Spinal cord (tissue), 10 donors: ENCODE measurements around the gene ZBP1. TPM values are rescaled to one million over a fixed set of nuclear protein-coding genes. Genes with fewer than 3 reads are reported as not detected.
A peak's percentile ranks its signal among the peaks of the same experiment; 100 is the strongest.

Experiments
- DNase-seq, 6 donors: peaks; one replicate each; pipeline versions ENCODE4 v3.0.0 to v3.0.0-alpha.2; 2013 to 2015; ENCODE audit warnings: low spot score in 6 of 6, low read depth in 4 of 6
- H3K27ac ChIP-seq: one replicate; pipeline ENCODE4 v1.5.1; 2013; ENCODE audit warnings: low read depth, low read length, control low read depth
- H3K27me3 ChIP-seq: one replicate; pipeline ENCODE4 v1.6.1; 2013; ENCODE audit warnings: low read length; ENCODE audit not compliant: control insufficient read depth, insufficient read depth
- H3K36me3 ChIP-seq: one replicate; pipeline ENCODE4 v1.6.1; 2013; ENCODE audit warnings: low read length; ENCODE audit not compliant: control insufficient read depth, insufficient read depth
- H3K4me1 ChIP-seq: one replicate; pipeline ENCODE4 v1.6.1; 2013; ENCODE audit warnings: low read length; ENCODE audit not compliant: control insufficient read depth, insufficient read depth
- H3K4me3 ChIP-seq: one replicate; pipeline ENCODE4 v1.5.1; 2013; ENCODE audit warnings: low read depth, low read length, control low read depth
- H3K9me3 ChIP-seq: one replicate; pipeline ENCODE4 v1.6.1; 2013; ENCODE audit warnings: low read length; ENCODE audit not compliant: control insufficient read depth, insufficient read depth
- WGBS: methylation state at CpG from one replicate; pipeline ENCODE4 v1.1.5; 2013; ENCODE audit warnings: missing lambda C conversion rate; ENCODE audit not compliant: insufficient coverage; 5-methylcytosine and 5-hydroxymethylcytosine counted together
- polyA plus RNA-seq, 2 donors: library from polyadenylated mRNA; unstranded; fragments of 120-200 nt; gene quantifications; one replicate each; pipeline ENCODE4 v1.2.1, GENCODE V29; 2013; ENCODE audit not compliant: insufficient read length in 2 of 2
- total RNA-seq, 2 donors: library from RNA; depleted of rRNA in 1 of 2; stranded (reverse); fragments of 120-200 nt in 1 of 2; fragments of >200 nt in 1 of 2; gene quantifications; one replicate each; pipeline versions ENCODE4 v1.2.3 to v1.2.4, GENCODE V29; 2013 to 2014
- donor health status: healthy.

ZBP1 gene
- total and polyA plus RNA-seq, 4 donors = 0.06 to 0.20 (median 0.14) TPM; not detected in 1

GRCh38 chr20:57652606-57653545 is 32.6 kb upstream of the ZBP1 start:
- peak in 1 of 6 donors; percentile 0 for DNase-seq
- no peak overlapping the region for H3K4me3 ChIP-seq
- no peak overlapping the region for H3K27ac ChIP-seq
- WGBS = 83% methylated on average over 28 of the region's 28 CpGs
- H3K4me1 ChIP-seq = peaks cover 29% of the 10 kb centered on the region
- no peaks in the 10 kb centered on the region for H3K9me3 ChIP-seq
- H3K36me3 ChIP-seq = peaks cover 68% of the 10 kb centered on the region
- no peaks in the 10 kb centered on the region for H3K27me3 ChIP-seq

- DNase-seq = peak in 1 of 6 donors; percentile 0
- Histone ChIP-seq H3K4me1 (peaks cover 25% of the 10 kb centered on the region), H3K27ac (no peak overlapping the region), H3K9me3 (no peaks in the 10 kb centered on the region), H3K36me3 (peaks cover 60% of the 10 kb centered on the region), H3K27me3 (no peaks in the 10 kb centered on the region), H3K4me3 (no peak overlapping the region)
- 93% methylated on average over 41 of the region's 50 CpGs for WGBS
Measured at GRCh38 chr20:57651881-57652605, 31.8 kb upstream of the ZBP1 start.

GRCh38 chr20:57650756-57651483 is 30.7 kb upstream of the ZBP1 start:
- Histone ChIP-seq H3K4me3 (no peak overlapping the region), H3K27me3 (no peaks in the 10 kb centered on the region), H3K27ac (no peak overlapping the region), H3K36me3 (peaks cover 49% of the 10 kb centered on the region), H3K4me1 (peaks cover 19% of the 10 kb centered on the region), H3K9me3 (no peaks in the 10 kb centered on the region)
- no peak for DNase-seq
- WGBS = 85% methylated on average over 19 of the region's 23 CpGs

- DNase-seq = peak in 1 of 6 donors; percentile 0
- H3K9me3 ChIP-seq = no peaks in the 10 kb centered on the region
- no peak overlapping the region for H3K4me3 ChIP-seq
- no peaks in the 10 kb centered on the region for H3K27me3 ChIP-seq
- H3K27ac ChIP-seq = no peak overlapping the region
- peaks cover 19% of the 10 kb centered on the region for H3K4me1 ChIP-seq
- WGBS = 60% methylated on average over 1 of the region's 9 CpGs
- peaks cover 43% of the 10 kb centered on the region for H3K36me3 ChIP-seq
Measured at GRCh38 chr20:57650266-57650665, 30.0 kb upstream of the ZBP1 start.

- peaks cover 37% of the 10 kb centered on the region for H3K36me3 ChIP-seq
- no peak overlapping the region for H3K27ac ChIP-seq
- peaks cover 13% of the 10 kb centered on the region for H3K4me1 ChIP-seq
- no peak overlapping the region for H3K4me3 ChIP-seq
- no peak for DNase-seq
- 95% methylated on average over 14 of the region's 14 CpGs for WGBS
- no peaks in the 10 kb centered on the region for H3K27me3 ChIP-seq
- peaks cover 2% of the 10 kb centered on the region for H3K9me3 ChIP-seq
Measured at GRCh38 chr20:57649617-57650015, 29.4 kb upstream of the ZBP1 start.

GRCh38 chr20:57648878-57649616 is 28.8 kb upstream of the ZBP1 start:
- Histone ChIP-seq H3K4me3 (no peak overlapping the region), H3K27me3 (no peaks in the 10 kb centered on the region), H3K4me1 (peaks cover 8% of the 10 kb centered on the region), H3K36me3 (peaks cover 36% of the 10 kb centered on the region), H3K27ac (no peak overlapping the region), H3K9me3 (peaks cover 4% of the 10 kb centered on the region)
- DNase-seq = no peak
- 82% methylated on average over 12 of the region's 15 CpGs for WGBS

- peak in 1 of 6 donors; percentile 0 for DNase-seq
- Histone ChIP-seq H3K9me3 (peaks cover 6% of the 10 kb centered on the region), H3K27ac (no peak overlapping the region), H3K36me3 (peaks cover 31% of the 10 kb centered on the region), H3K27me3 (no peaks in the 10 kb centered on the region), H3K4me3 (no peak overlapping the region), H3K4me1 (peaks cover 8% of the 10 kb centered on the region)
- WGBS = 79% methylated on average over 17 of the region's 23 CpGs
Measured at GRCh38 chr20:57647933-57648785, 27.9 kb upstream of the ZBP1 start.

GRCh38 chr20:57647006-57647932 is 27.0 kb upstream of the ZBP1 start:
- 78% methylated on average over 6 of the region's 12 CpGs for WGBS
- peaks cover 6% of the 10 kb centered on the region for H3K9me3 ChIP-seq
- DNase-seq = peak in 1 of 6 donors; percentile 0
- no peak overlapping the region for H3K27ac ChIP-seq
- no peaks in the 10 kb centered on the region for H3K27me3 ChIP-seq
- H3K4me3 ChIP-seq = no peak overlapping the region
- H3K4me1 ChIP-seq = peaks cover 4% of the 10 kb centered on the region
- H3K36me3 ChIP-seq = peaks cover 22% of the 10 kb centered on the region
